AG08395 (cell line): ENCODE measurements around the gene NEXMIF.
"Not testable (repeated sequence)": the region's sequence is repeated elsewhere in the genome, so short reads cannot be mapped to it uniquely, and the experiment has no call there.

ENCODE experiments used
- DNase-seq: peaks from one replicate; pipeline ENCODE4 v3.0.0; 2012; ENCODE audit warnings: mixed read lengths, low spot score

NEXMIF gene

GRCh38 chrX:74925225-74926088 is at the start of gene NEXMIF:
TSS of gene NEXMIF (minus strand) at chrX:74925452.
- peak; percentile 28 for DNase-seq

- not testable (repeated sequence) for DNase-seq
These were observed 36.7 kb upstream of the NEXMIF start for GRCh38 chrX:74961962-74962361.

DNA sequence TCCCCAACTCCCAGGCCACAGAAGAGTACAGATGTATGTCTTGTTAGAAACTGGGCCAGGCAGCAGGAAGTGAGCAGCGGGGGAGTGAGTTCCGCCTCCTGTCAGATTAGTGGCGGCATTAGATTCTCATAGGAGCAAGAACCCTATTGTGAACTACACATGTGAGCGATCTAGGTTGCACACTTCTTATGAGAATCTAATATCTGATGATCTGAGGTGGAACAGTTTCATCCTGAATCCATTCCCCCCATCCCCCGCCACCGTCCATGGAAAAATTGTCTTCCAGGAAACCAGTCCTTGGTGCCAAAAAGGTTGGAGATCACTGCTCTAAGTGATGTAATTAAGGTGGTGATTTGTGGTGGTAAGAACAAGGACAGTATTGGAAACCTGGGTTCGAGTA is 24.5 kb upstream of the NEXMIF start:
- DNase-seq = no peak

- DNase-seq = no peak
These were observed 15.2 kb upstream of the NEXMIF start for GRCh38 chrX:74940414-74940813.

DNA sequence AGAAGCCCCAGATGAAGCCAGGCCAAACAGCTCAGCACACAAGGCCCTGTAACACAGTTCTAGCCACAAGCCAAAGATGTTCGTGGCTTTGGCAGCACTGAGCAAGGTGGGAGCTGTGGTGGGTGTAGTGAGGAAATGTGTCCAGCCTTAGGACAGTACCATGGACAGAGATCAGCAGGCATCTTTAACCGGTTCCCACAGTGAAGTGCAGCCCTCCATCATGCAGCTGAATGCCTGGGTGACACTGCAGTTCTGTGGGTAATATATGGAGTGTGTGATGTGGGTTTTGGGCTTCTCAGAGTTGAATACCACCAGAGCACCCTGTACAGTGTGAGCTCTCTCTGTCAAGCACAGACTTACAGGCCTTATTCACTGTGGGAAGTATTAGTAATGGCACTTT is 6.0 kb upstream of the NEXMIF start:
- DNase-seq = no peak

DNA sequence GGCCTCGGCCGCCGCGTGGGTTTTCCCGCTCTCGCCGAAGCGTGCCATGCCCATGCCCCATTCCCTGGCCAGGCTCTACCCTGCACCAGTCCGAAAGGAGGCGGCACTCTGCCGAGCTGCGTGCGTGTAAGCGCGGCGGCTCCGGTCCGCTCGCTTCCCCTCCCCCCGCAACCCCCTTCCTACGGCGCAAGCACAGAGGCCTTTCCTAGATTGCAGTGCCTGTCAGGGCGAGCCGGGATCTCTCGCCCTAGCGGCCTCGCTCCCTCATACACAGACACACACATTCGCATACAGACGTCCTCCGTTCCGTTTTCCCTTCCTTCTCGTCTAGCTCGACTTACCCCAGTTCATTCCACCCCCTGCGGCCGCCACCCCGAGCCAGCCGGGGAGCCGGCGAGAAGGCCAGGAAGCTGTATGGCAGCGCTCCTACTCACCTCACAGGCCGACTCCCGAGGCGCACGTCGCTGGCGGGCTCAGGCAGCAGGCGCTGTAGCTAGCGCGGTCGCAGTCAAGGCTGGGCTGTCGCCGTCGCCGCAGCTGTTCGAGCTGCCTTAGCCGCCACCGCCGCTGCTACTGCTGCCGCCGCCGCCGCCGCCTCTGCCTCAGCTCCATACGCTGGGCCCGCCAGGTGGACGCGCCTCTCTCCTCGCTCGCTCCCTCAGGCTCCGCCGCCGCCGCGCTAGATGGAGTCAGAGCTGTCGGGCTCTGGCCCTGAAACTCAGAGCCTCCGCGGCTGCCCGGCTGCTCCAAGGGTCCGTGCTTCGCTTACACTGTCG is 615 bp downstream of the NEXMIF start:
- peak; percentile 3 for DNase-seq

DNA sequence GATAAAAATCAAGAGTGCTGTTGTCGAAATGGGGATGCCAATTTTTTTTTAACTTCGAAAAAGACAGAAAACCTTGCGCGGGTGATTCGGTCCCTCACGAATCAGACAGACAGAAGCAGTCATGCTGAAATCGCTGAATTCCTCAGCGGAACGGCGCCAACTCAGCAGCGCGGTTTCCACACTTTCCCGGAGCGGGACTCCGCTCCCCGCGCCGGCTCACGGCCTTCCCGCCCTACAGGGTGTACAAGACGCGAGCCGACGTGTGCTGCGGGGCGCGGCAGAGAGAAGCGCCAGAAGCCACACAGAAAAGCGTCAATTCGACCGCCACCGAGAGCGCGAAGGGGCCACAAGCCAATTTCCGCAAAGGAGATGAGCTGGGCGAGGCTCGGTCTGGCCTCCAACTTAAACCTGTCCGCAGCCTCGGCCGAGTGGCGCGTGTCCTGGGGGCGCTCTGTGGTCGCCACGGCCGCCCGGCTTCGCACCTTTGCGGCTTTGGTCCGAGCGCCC is 1.3 kb downstream of the NEXMIF start:
- DNase-seq = no peak

GRCh38 chrX:74922922-74923543 is 2.2 kb downstream of the NEXMIF start:
- no peak for DNase-seq

- no peak for DNase-seq
These were observed 13.8 kb downstream of the NEXMIF start for GRCh38 chrX:74911494-74911893.

DNA sequence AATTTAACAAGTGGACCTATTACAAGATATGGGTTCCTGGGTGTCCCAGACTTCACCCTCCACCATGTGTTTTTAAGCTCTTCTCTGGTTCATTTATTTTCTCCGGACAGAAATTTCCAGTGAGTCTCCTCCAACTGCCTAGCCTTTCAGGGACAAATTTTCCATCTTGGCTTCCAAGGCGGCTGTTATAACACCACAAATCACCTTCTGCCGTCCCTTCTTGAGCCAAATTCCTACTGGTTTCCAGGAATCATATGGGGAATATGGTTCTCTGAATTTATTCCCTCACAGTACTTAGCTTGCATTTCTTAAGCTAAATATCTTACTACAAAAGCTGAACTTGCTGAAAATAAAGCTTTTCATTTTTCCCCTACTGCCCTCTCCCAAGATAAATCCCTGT is 18.8 kb downstream of the NEXMIF start:
- no peak for DNase-seq

DNA sequence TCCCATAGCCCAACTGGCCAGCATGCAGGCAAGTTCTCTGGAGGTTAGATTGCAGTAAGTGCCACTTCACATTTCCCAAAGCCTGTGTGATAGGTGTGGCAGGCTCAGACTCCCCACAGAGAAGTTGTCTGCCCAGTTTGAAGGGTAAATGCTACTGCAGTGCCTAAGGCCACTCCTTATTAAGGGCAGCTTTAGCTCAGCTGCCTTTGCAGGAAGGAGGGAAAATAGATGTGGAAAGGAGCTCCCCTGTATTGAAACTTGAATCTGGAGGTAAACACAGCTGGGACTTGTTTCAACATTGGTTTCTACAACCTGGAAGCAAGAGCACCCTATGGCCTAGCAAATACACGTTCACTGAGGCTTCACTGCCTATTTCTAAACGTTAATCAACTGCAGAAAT is 22.4 kb downstream of the NEXMIF start:
- DNase-seq = no peak

DNA sequence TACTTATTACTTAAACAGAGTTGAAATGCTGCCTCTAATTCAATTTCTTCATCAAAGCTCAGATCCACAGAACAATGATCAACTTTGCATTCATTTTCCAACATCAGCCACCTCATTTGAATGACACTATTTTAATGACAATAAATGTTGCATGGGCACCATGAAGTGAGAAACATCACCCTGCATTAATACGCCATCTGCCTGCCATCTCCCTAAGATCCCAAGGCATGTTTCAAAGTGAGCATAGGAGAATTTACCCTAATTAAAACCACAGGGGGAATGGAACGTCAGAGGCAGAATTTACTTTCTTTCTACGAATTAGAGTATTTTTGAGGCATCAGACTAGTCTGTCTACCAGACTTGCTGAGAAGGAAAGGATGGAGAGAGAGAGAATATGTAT is 32.7 kb downstream of the NEXMIF start:
- DNase-seq = no peak

DNA sequence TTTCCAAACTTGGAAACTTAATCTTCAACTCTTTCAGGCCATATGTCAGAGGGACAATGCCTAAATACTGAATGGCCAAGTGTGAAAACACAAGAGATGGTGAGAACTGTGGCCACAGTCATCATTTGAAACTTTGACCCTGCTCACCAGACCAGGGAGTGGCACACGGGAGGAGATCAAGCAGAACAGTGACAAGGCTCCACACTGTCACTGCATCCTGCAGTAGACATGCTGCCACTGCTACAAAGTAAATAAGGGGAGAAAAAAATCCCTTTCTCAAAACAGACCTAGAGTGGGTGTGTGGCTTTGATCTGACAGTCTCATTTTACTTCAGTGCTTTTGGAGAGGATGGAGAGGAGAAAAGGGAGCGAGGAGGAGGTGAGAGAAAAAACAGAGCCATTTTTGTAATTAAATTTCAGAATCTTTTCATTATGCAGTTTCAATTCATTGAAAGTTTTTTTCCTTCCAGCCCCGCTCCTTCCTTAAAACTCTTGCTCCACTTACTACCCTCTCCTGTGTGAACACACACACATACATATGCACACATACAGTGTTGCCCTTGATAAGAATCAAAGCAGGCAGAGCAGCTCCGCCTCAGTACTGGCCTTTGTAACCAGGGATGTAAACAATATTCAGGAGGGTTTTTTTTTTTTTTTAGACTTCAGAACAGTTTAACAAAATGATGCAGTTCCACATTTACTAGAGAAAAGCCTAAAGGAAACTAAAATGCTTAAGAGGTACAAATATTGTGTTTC is 34.4 kb downstream of the NEXMIF start:
- no peak for DNase-seq

DNA sequence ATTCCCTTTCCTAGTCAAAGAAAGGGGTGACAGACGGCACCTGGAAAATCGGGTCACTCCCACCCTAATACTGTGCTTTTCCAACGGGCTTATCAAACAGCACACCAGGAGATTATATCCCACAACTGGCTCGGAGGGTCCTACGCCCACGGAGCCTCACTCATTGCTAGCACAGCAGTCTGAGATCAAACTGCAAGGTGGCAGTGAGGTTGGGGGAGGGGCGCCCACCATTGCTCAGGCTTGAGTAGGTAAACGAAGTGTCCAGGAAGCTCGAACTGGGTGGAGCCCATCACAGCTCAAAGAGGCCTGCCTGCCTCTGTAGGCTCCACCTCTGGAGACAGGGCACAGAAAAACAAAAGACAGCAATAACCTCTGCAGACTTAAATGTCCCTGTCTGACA is 42.9 kb downstream of the NEXMIF start:
- not testable (repeated sequence) for DNase-seq

- DNase-seq = no peak
These were observed 59.5 kb downstream of the NEXMIF start for GRCh38 chrX:74865725-74866124.

- no peak for DNase-seq
These were observed 72.0 kb downstream of the NEXMIF start for GRCh38 chrX:74853255-74853654.

GRCh38 chrX:74835566-74835965 is 89.7 kb downstream of the NEXMIF start:
- no peak for DNase-seq

DNA sequence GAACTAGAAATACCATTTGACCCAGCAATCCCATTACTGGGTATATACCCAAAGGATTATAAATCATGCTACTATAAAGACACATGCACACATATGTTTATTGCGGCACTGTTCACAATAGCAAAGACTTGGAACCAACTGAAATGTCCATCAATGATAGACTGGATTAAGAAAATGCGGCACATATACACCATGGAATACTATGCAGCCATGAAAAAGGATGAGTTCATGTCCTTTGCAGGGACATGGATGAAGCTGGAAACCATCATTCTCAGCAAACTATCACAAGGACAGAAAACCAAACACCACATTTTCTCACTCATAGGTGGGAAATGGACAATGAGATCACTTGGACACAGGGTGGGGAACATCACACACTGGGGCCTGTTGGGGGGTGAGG is 105.5 kb downstream of the NEXMIF start:
- not testable (repeated sequence) for DNase-seq

- DNase-seq = no peak
These were observed 110.6 kb downstream of the NEXMIF start for GRCh38 chrX:74814681-74815080.

DNA sequence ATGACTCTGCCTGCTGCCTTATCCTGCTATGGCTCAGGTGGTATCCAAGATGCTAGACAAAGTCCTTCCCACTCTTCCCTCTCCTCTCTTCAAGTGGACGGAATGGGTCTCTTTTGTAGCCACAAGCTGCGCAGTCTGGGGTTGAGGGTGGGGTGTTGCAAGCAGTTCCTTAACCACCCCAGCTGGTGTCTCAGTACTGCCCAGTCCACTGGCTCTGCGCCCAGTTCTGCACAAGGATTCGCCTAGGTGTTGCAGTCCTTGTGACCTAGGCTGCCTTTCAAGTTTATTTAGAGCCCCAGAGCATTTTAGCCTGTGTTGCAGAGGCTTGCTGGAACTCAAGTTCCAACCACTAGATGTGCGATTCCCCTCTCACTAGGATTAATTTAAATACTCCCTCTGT is 120.7 kb downstream of the NEXMIF start:
- DNase-seq = no peak

- DNase-seq = no peak
These were observed 125.2 kb downstream of the NEXMIF start for GRCh38 chrX:74800062-74800461.

GRCh38 chrX:74797338-74797887 is 127.8 kb downstream of the NEXMIF start:
- no peak for DNase-seq
